ES-I3 (cell line): ENCODE results near the gene POLE.

Experiments
- H3K36me3 ChIP-seq: 2 replicates; pipeline ENCODE4 v1.6.1; 2013; ENCODE audit warnings: mild to moderate bottlenecking, low read length, control low read depth, moderate library complexity; ENCODE audit not compliant: insufficient read depth
- H3K4me1 ChIP-seq: 2 replicates; pipeline ENCODE4 v1.6.1; 2013; ENCODE audit warnings: mild to moderate bottlenecking, control low read depth, low read length; ENCODE audit not compliant: insufficient read depth
- H3K9ac ChIP-seq: 2 replicates; pipeline ENCODE4 v1.6.1; 2013; ENCODE audit warnings: low read depth, mild to moderate bottlenecking, low read length, moderate library complexity
- H3K9me3 ChIP-seq: 2 replicates; pipeline ENCODE4 v1.6.1; 2013; ENCODE audit warnings: mild to moderate bottlenecking, low read length, moderate library complexity; ENCODE audit not compliant: control insufficient read depth, insufficient read depth

Gene POLE

DNA sequence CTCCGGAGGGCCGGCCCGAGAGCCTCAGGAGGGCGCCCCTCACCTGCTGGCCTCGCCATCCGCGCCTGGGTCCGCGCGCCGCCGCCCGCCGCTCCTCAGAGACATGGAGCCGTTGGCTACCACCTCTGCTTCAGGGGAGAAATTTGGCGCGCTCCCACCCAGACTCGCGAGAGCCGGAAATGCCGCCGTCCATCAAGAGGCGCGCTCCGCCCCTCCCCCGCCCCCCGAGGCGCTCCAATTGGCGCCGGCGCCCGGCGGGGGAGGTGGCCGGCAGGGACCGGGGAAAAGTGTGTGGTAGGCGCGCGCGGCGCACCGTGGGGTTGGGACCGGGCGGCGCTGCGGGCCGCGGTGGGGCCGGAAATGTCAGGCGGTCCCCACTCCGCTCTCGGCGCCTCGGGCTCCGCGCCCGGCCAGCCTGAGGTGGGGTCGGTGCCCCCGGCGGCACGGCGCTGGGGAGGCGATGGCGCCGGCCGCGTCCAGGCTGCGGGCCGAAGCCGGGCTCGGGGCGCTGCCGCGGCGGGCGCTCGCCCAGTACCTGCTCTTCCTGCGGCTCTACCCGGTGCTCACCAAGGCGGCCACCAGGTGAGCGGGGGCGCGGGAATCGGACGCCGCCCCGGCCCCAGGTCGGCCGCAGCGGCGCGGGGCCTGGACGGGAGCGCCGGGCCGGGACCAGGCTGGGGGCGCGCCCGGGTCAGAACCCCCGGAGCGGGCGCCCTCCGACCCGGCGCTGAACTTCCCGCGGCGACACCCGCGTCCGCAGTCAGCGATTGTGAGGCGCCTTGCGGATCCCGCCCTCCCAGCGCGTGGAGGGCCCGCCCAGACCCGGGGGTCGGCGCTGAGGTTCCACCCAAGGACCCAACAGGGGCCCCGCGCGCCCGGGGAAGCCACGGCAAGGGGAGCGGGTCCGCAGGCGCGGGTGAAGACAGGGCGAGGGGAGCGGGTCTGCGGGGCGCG is at the start of gene POLE, which contains the start of gene PXMP2:
TSS of gene POLE (minus strand) at position 132 of the 954 bp plus-strand sequence. CDS start at position 105, 27 bp downstream.
TSS of gene PXMP2 (plus strand) at position 377 of the 954 bp plus-strand sequence. CDS start at position 461, 84 bp downstream.
- H3K4me1 ChIP-seq, result peaks cover 5% of the 10 kb centered on the region; the same call in 1 of the 2 replicates
- peaks cover 2% of the 10 kb centered on the region; the same call in 1 of the 2 replicates for H3K36me3 ChIP-seq
- H3K9me3 ChIP-seq, result no peaks in the 10 kb centered on the region
- peak within 1 kb of the TSS; percentile 75 for H3K9ac ChIP-seq

DNA sequence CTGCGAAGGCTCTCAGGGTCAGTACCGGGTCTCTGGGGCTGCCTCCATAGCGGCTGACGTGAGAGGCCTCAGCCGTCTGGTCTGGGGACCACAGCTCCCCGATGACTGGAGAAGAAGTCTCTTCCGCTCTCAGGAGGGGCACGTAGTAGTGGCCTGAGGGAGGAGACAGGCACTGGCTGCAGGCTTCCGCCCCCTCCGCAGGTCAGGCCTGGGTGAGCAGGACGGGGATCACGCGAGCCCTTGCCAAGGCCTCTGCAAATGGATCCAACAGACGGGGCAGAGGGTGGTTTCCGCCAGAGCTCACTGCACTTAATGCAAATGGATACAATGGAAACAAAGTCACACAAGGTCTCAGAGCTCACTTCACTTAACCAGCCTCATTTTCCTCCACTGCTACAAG is 49.8 kb upstream of the POLE start:
- Histone ChIP-seq H3K9ac (no peak overlapping the region), H3K4me1 (no peaks in the 10 kb centered on the region), H3K9me3 (no peaks in the 10 kb centered on the region), H3K36me3 (peaks cover 51% of the 10 kb centered on the region)

GRCh38 chr12:132736378-132736777 is 49.2 kb upstream of the POLE start:
- Histone ChIP-seq H3K9me3 (no peaks in the 10 kb centered on the region), H3K4me1 (no peaks in the 10 kb centered on the region), H3K36me3 (peaks cover 48% of the 10 kb centered on the region), H3K9ac (no peak overlapping the region)

- no peaks in the 10 kb centered on the region for H3K9me3 ChIP-seq
- no peak overlapping the region for H3K9ac ChIP-seq
- peaks cover 56% of the 10 kb centered on the region for H3K36me3 ChIP-seq
- no peaks in the 10 kb centered on the region for H3K4me1 ChIP-seq
Observed at GRCh38 chr12:132735496-132735895, 48.4 kb upstream of the POLE start.

DNA sequence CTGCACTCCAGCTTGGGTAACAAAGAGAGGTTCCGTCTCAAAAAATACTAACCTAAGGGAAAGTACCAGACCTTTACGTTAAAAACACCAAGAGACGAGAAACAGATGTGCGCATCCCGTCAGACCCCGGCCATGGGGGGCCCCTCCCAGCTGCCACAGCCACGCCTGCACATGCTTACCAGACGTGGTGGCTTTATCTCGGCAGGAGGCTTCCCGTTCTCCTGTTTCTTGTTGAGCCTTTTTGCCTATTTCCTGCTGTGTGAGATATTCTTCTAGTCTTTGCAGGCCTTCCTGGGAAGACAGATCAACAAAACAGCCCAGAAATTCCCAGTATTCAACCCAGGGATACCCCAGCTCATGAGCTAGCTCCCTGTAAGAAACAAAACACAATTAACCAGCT is 47.1 kb upstream of the POLE start:
- H3K9ac ChIP-seq, result no peak overlapping the region
- H3K9me3 ChIP-seq, result no peaks in the 10 kb centered on the region
- no peaks in the 10 kb centered on the region for H3K4me1 ChIP-seq
- H3K36me3 ChIP-seq, result peaks cover 55% of the 10 kb centered on the region

DNA sequence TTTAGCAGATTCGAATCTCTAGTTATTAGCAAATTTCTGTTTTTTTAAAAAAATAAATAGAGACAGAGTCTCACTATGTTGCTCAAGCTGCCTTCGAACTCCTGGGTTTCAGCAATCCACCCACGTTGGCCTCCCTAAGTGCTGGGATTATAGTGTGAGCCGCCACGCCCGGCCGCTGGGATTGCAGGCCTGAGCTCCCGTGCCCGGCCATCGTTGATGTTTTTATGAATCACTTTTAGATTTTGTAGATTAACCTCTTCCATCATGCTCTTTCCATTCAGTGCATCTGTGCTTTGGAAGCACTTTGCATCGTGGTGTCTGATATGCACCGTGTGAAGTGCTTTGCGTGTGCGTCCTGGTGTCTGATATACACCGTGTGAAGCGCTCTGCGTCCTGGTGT is 44.4 kb upstream of the POLE start:
- Histone ChIP-seq H3K9ac (no peak overlapping the region), H3K36me3 (peaks cover 58% of the 10 kb centered on the region), H3K9me3 (no peaks in the 10 kb centered on the region), H3K4me1 (no peaks in the 10 kb centered on the region)

DNA sequence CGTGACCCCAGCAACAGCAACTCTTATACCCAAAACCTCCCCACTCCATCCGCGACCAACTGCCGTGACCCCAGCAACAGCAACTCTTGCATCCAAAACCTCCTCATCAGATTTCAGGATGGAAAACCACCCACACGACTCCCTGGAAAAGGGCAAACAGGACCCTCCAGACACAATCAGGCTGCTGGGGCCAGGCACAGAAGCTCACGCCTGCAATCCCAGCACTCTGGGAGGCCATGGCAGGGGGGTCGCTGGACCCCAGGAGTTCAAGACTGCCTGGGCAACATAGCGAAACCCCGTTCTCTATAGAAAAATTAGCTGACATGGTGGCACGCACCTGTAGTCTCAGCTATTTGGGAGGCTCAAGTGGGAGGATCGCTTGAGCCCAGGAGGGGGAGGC is 43.2 kb upstream of the POLE start:
- Histone ChIP-seq H3K9me3 (no peaks in the 10 kb centered on the region), H3K9ac (no peak overlapping the region), H3K4me1 (no peaks in the 10 kb centered on the region), H3K36me3 (peaks cover 60% of the 10 kb centered on the region)

- no peaks in the 10 kb centered on the region for H3K4me1 ChIP-seq
- H3K9ac ChIP-seq, result no peak overlapping the region
- H3K36me3 ChIP-seq, result peaks cover 60% of the 10 kb centered on the region
- no peaks in the 10 kb centered on the region for H3K9me3 ChIP-seq
Observed at GRCh38 chr12:132729541-132730320, 42.6 kb upstream of the POLE start.

DNA sequence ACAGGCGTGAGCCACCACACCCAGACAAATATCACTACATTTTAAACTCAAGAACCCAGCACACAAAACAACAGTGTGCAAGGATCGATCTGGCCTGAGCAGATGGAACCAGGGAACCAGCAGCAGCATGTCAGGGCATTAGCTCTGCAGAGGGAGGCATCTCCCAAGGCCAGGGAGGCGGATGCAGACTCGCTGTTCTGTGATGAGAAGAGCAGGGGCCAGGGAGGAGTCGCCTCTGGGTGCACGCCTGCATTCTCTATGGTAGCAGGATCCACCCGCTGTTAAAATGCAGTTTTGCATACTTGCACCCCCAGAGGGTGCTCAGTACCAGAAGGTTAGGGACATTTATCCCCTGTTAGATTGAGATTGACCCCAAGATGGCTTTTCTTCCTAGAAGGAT is 41.4 kb upstream of the POLE start:
- Histone ChIP-seq H3K4me1 (no peaks in the 10 kb centered on the region), H3K9me3 (no peaks in the 10 kb centered on the region), H3K36me3 (peaks cover 55% of the 10 kb centered on the region), H3K9ac (no peak overlapping the region)

- H3K9ac ChIP-seq, result no peak overlapping the region
- H3K9me3 ChIP-seq, result no peaks in the 10 kb centered on the region
- H3K4me1 ChIP-seq, result no peaks in the 10 kb centered on the region
- peaks cover 52% of the 10 kb centered on the region for H3K36me3 ChIP-seq
Observed at GRCh38 chr12:132727091-132727794, 40.1 kb upstream of the POLE start.

DNA sequence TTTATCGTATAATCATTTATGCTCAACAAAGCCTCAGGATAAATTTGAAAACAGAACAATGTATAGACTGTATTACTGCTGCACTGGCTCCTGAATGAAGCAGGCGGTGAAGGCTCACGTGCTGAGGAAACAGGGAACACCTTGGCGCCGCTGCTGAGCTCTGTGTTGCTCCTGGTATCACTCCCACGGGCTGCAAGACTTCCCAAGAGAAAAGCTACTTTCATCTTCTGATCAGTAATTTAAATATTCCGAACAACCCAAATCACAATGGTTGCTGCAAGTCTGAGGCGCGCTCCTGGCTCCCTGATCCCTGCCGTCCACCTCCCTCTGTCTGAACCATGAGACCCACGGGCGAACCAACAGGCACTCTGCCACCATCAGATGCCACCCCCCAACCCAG is 39.2 kb upstream of the POLE start:
- Histone ChIP-seq H3K9ac (no peak overlapping the region), H3K4me1 (no peaks in the 10 kb centered on the region), H3K9me3 (no peaks in the 10 kb centered on the region), H3K36me3 (peaks cover 52% of the 10 kb centered on the region)

DNA sequence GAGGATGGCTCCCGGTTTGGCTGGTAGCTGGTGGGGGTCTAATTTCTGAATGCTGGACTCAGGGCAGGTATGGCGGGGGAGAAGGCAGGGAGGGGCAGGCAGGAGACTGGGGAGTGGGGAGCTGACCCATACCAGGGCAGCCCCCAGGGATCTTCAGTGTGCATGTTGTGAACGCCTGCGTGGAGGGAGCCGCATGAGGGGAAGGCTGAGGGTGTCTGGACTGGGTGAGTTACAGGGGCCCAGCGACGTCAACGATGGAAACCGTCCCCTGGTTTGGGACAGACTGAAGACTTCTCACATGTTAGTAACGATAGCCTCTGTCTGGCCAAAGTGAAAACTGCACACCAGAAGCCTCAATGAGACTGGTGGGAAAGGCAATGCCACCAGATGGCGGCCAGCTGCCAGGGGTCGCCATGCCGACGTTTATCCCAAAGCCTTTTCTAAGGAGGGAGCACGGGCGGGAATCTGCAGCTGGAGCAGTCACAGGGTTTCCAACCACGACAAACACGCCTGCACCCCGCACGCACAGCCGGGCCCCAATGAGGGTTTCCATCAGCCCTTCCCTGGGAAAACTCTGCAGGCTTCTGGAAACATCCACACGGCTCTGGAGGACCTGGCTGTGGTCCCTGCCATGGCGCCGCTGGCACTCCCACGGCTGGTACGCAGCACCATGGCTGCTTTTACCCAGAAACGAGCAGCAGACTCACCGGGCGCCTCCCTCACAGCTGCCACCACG is 37.5 kb upstream of the POLE start:
- Histone ChIP-seq H3K9ac (no peak overlapping the region), H3K36me3 (peaks cover 41% of the 10 kb centered on the region), H3K4me1 (no peaks in the 10 kb centered on the region), H3K9me3 (no peaks in the 10 kb centered on the region)

DNA sequence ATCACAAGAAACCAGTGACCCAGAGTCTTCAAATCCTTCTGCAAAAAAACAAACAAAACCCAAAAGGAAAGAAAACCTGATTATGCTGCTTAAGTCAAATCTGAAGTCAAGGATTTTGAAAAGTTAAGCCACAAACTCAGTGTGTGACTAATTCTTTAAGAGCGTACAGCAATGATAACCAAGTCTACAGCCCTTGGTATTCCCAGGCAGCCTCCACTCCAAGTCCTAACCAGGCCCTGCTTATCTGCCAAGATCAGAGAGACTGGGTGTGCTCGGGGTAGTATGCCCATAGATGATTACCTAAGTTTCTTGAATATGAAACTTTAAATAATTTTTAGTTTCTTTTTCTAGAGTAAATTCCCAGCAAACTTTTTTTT is 36.6 kb upstream of the POLE start:
- Histone ChIP-seq H3K9ac (no peak overlapping the region), H3K4me1 (no peaks in the 10 kb centered on the region), H3K36me3 (peaks cover 38% of the 10 kb centered on the region), H3K9me3 (no peaks in the 10 kb centered on the region)
